H9 (cell line): ENCODE measurements around the gene FOXP2. TPM values are rescaled to one million over a fixed set of nuclear protein-coding genes. Genes with fewer than 3 reads are reported as not detected.

ENCODE experiments used
- DNase-seq: peaks from one replicate; pipeline ENCODE4 v3.0.0-alpha.2; 2017
- H2AFZ ChIP-seq: one replicate; pipeline ENCODE4 v1.6.1; 2013; ENCODE audit warnings: mild to moderate bottlenecking, low read length, control low read depth, moderate library complexity
- H2AK5ac ChIP-seq: 2 replicates; pipeline ENCODE4 v1.6.1; 2013; ENCODE audit warnings: low read length, control low read depth, mixed read lengths; ENCODE audit not compliant: insufficient read length
- H2BK120ac ChIP-seq: one replicate; pipeline ENCODE4 v1.6.1; 2013; ENCODE audit warnings: low read depth, mild to moderate bottlenecking, low read length, control low read depth, inconsistent platforms; ENCODE audit not compliant: poor library complexity, severe bottlenecking
- H2BK12ac ChIP-seq: 2 replicates; pipeline ENCODE4 v1.6.1; 2013; ENCODE audit warnings: low read length, control low read depth, mixed read lengths, low read depth; ENCODE audit not compliant: insufficient read length
- H2BK15ac ChIP-seq: 2 replicates; pipeline ENCODE4 v1.6.1; 2013; ENCODE audit warnings: low read depth, low read length, control low read depth
- H2BK20ac ChIP-seq: one replicate; pipeline ENCODE4 v1.6.1; 2013; ENCODE audit warnings: low read depth, mild to moderate bottlenecking, low read length, control low read depth, inconsistent platforms; ENCODE audit not compliant: poor library complexity, severe bottlenecking
- H2BK5ac ChIP-seq: 2 replicates; pipeline ENCODE4 v1.6.1; 2013; ENCODE audit warnings: low read length, control low read depth, mixed read lengths; ENCODE audit not compliant: insufficient read length
- H3K14ac ChIP-seq: 2 replicates; pipeline ENCODE4 v1.6.1; 2013; ENCODE audit warnings: low read length, control low read depth; ENCODE audit not compliant: insufficient read depth
- H3K18ac ChIP-seq: 2 replicates; pipeline ENCODE4 v1.6.1; 2013; ENCODE audit warnings: low read depth, mild to moderate bottlenecking, mixed read lengths, low read length, control low read depth; ENCODE audit not compliant: insufficient read length
- H3K23ac ChIP-seq: 2 replicates; pipeline ENCODE4 v1.6.1; 2013; ENCODE audit warnings: low read length, control low read depth, mixed read lengths, low read depth; ENCODE audit not compliant: insufficient read length
- H3K23me2 ChIP-seq: 2 replicates; pipeline ENCODE4 v1.6.1; 2013; ENCODE audit warnings: low read depth, mild to moderate bottlenecking, mixed read lengths, low read length, control low read depth; ENCODE audit not compliant: insufficient read length, poor library complexity, severe bottlenecking
- H3K27ac ChIP-seq: 2 replicates; pipeline ENCODE4 v1.5.1; 2013; ENCODE audit warnings: low read length, control low read depth, mixed read lengths, low read depth; ENCODE audit not compliant: insufficient read length
- H3K27me3 ChIP-seq: 2 replicates; pipeline ENCODE4 v1.6.1; 2013; ENCODE audit warnings: low read length, control low read depth, inconsistent platforms; ENCODE audit not compliant: insufficient read depth
- H3K4ac ChIP-seq: 2 replicates; pipeline ENCODE4 v1.6.1; 2013; ENCODE audit warnings: low read depth, mild to moderate bottlenecking, control low read depth, inconsistent platforms, low read length, moderate library complexity
- H3K4me1 ChIP-seq: 2 replicates; pipeline ENCODE4 v1.6.1; 2013; ENCODE audit warnings: low read length, control low read depth, inconsistent platforms; ENCODE audit not compliant: insufficient read depth
- H3K4me2 ChIP-seq: 2 replicates; pipeline ENCODE4 v1.6.1; 2013; ENCODE audit warnings: low read length, control low read depth, mixed read lengths; ENCODE audit not compliant: insufficient read length, insufficient read depth
- H3K56ac ChIP-seq: 2 replicates; pipeline ENCODE4 v1.6.1; 2013; ENCODE audit warnings: low read depth, mild to moderate bottlenecking, mixed read lengths, low read length, control low read depth; ENCODE audit not compliant: insufficient read length
- H3K79me1 ChIP-seq: 2 replicates; pipeline ENCODE4 v1.6.1; 2013; ENCODE audit warnings: low read depth, mild to moderate bottlenecking, moderate library complexity, low read length, control low read depth, inconsistent platforms; ENCODE audit not compliant: insufficient read depth, poor library complexity, severe bottlenecking
- H3K79me2 ChIP-seq: 2 replicates; pipeline ENCODE4 v1.6.1; 2013; ENCODE audit warnings: low read length, control low read depth, inconsistent platforms; ENCODE audit not compliant: insufficient read depth
- H3K9ac ChIP-seq: 2 replicates; pipeline ENCODE4 v1.6.1; 2013; ENCODE audit warnings: low read length, control low read depth, mixed read lengths; ENCODE audit not compliant: insufficient read length; ENCODE audit errors: extremely low read depth
- H3K9me3 ChIP-seq: one replicate; pipeline ENCODE4 v1.6.1; 2013; ENCODE audit warnings: low read depth, low read length, inconsistent platforms; ENCODE audit not compliant: control insufficient read depth
- H3T11ph ChIP-seq: one replicate; pipeline ENCODE4 v1.6.1; 2013; ENCODE audit warnings: mild to moderate bottlenecking, low read length, control low read depth, inconsistent platforms
- H4K20me1 ChIP-seq: one replicate; pipeline ENCODE4 v1.6.1; 2013; ENCODE audit not compliant: control insufficient read depth, insufficient read length, insufficient read depth
- H4K5ac ChIP-seq: 2 replicates; pipeline ENCODE4 v1.6.1; 2013; ENCODE audit warnings: low read depth, mild to moderate bottlenecking, mixed read lengths, low read length, control low read depth; ENCODE audit not compliant: insufficient read length
- H4K8ac ChIP-seq: replicated peaks from 2 replicates; pipeline ENCODE4 v1.6.1; 2013; ENCODE audit warnings: low read length, control low read depth, mixed read lengths, low read depth; ENCODE audit not compliant: insufficient read length
- H4K91ac ChIP-seq: 2 replicates; pipeline ENCODE4 v1.6.1; 2013; ENCODE audit warnings: low read depth, mild to moderate bottlenecking, moderate library complexity, mixed read lengths, low read length, control low read depth; ENCODE audit not compliant: insufficient read length
- H3K27ac Mint-ChIP-seq, 3 experiments: 2 replicates in 2 of 3; 3 replicates in 1 of 3; pipeline ENCODE4 v1.8.0; 2020 to 2021; ENCODE audit warnings: mixed read lengths in 3 of 3, mild to moderate bottlenecking in 1 of 3, moderate library complexity in 1 of 3
- H3K27me3 Mint-ChIP-seq: 2 replicates; pipeline ENCODE4 v1.8.0; 2021; ENCODE audit warnings: low read depth, mild to moderate bottlenecking, moderate library complexity, mixed read lengths
- H3K36me3 Mint-ChIP-seq, 3 experiments: 2 replicates in 2 of 3; 3 replicates in 1 of 3; pipeline ENCODE4 v1.8.0; 2020 to 2021; ENCODE audit warnings: low read depth in 3 of 3, mixed read lengths in 3 of 3; ENCODE audit not compliant: insufficient read depth in 1 of 3
- H3K4me1 Mint-ChIP-seq, 2 experiments: 2 replicates each; pipeline ENCODE4 v1.8.0; 2020; ENCODE audit warnings: mixed read lengths in 2 of 2
- H3K4me3 Mint-ChIP-seq, 2 experiments: 2 replicates in 1 of 2; 3 replicates in 1 of 2; pipeline ENCODE4 v1.8.0; 2020 to 2021; ENCODE audit warnings: mild to moderate bottlenecking in 2 of 2, mixed read lengths in 2 of 2, moderate library complexity in 1 of 2
- H3K9me3 Mint-ChIP-seq, 2 experiments: 2 replicates in 1 of 2; 3 replicates in 1 of 2; pipeline ENCODE4 v1.8.0; 2020; ENCODE audit warnings: mild to moderate bottlenecking in 2 of 2, mixed read lengths in 2 of 2, moderate library complexity in 1 of 2
- CTCF ChIP-seq: fragments of 200-600 bp; sonication (generic); conservative IDR thresholded peaks from 3 replicates; pipeline ENCODE4 v1.8.0; 2021; ENCODE audit warnings: antibody characterized with exemption, mild to moderate bottlenecking
- total RNA-seq: library from RNA; stranded (reverse); gene quantifications from 2 replicates; pipeline ENCODE4 v1.2.1, GENCODE V29; 2021

Gene FOXP2
- total RNA-seq, 1 experiment from 2014 or later, result not detected

- Histone ChIP-seq H4K20me1 (no peaks in the 10 kb centered on the region), H3K9ac (no peak overlapping the region), H3K4ac (no peak overlapping the region), H3K4me2 (no peak overlapping the region), H3K27me3 (no peaks in the 10 kb centered on the region), H3T11ph (no peak overlapping the region), H2BK15ac (no peak overlapping the region), H2BK120ac (no peak overlapping the region), H3K56ac (no peak overlapping the region), H3K18ac (no peak overlapping the region), H4K8ac (no peak overlapping the region), H2AFZ (no peak overlapping the region), H4K91ac (no peak overlapping the region), H2BK20ac (no peak overlapping the region), H3K79me2 (no peaks in the 10 kb centered on the region), H3K23me2 (no peaks in the 10 kb centered on the region), H3K4me1 (no peaks in the 10 kb centered on the region), H2BK5ac (no peak overlapping the region), H3K9me3 (no peaks in the 10 kb centered on the region), H3K27ac (no peak overlapping the region), H3K79me1 (no peaks in the 10 kb centered on the region), H3K14ac (no peak overlapping the region), H3K23ac (no peak overlapping the region), H2AK5ac (no peak overlapping the region), H4K5ac (no peak overlapping the region), H2BK12ac (no peak overlapping the region)
- no peaks in the 10 kb centered on the region for H3K27me3 Mint-ChIP-seq
- H3K36me3 Mint-ChIP-seq, result no peaks in the 10 kb centered on the region
- H3K27ac Mint-ChIP-seq, result no peak overlapping the region
- H3K4me3 Mint-ChIP-seq, result no peak overlapping the region
- H3K9me3 Mint-ChIP-seq, result no peaks in the 10 kb centered on the region
- no peak for DNase-seq
- TF ChIP-seq CTCF, result no peak
- H3K4me1 Mint-ChIP-seq, result peaks cover 6 to 11% of the 10 kb centered on the region in 2 experiments
Observed at GRCh38 chr7:114531326-114531725, 116.7 kb downstream of the FOXP2 start.
